Prostate gland (tissue), 2 donors: ENCODE measurements around the gene SLC37A1. TPM values are rescaled to one million over a fixed set of nuclear protein-coding genes. Genes with fewer than 3 reads are reported as not detected.

Experiments used
- DNase-seq: peaks from one replicate; pipeline ENCODE4 v3.0.0-alpha.2; 2019; ENCODE audit warnings: low spot score
- H3K27ac ChIP-seq, 2 donors: fragments of 200-600 bp; sonication (generic); 2 replicates each; pipeline ENCODE4 v1.5.1; 2017 to 2019
- H3K27me3 ChIP-seq: fragments of 200-600 bp; sonication (generic); replicated peaks from 2 replicates; pipeline ENCODE4 v1.5.1; 2019; ENCODE audit not compliant: insufficient read depth
- H3K36me3 ChIP-seq, 2 donors: fragments of 200-600 bp; sonication (generic); 1 replicate in 1 of 2; 2 replicates in 1 of 2; pipeline versions ENCODE4 v1.5.1 to v1.8.1; 2017 to 2019
- H3K4me1 ChIP-seq: fragments of 200-600 bp; sonication (generic); replicated peaks from 2 replicates; pipeline ENCODE4 v1.5.1; 2019
- H3K4me3 ChIP-seq, 2 donors: fragments of 200-600 bp; sonication (generic); 2 replicates each; pipeline ENCODE4 v1.5.1; 2017 to 2019
- H3K9me3 ChIP-seq: fragments of 200-600 bp; sonication (generic); 2 replicates; pipeline ENCODE4 v1.5.1; 2017
- CTCF ChIP-seq, 4 experiments: fragments of 200-600 bp in 2 of 4; fragments of 450-650 bp in 2 of 4; sonication (generic) in 2 of 4; IDR thresholded peaks; 1 replicate in 3 of 4; 2 replicates in 1 of 4; pipeline ENCODE4 v1.5.1; 2016 to 2019; ENCODE audit warnings: antibody characterized with exemption in 4 of 4, mild to moderate bottlenecking in 2 of 4, moderate library complexity in 2 of 4
- POLR2A ChIP-seq: fragments of 450-650 bp; IDR thresholded peaks from one replicate; pipeline ENCODE4 v1.6.1; 2016; ENCODE audit warnings: antibody characterized with exemption, mild to moderate bottlenecking
- POLR2AphosphoS5 ChIP-seq: sonication (generic); formaldehyde crosslinking; IDR thresholded peaks from one replicate; pipeline ENCODE4 v1.6.1; 2017; ENCODE audit warnings: antibody characterized with exemption
- WGBS: methylation state at CpG from one replicate; pipeline ENCODE4 v1.1.5; 2018; 5-methylcytosine and 5-hydroxymethylcytosine counted together
- intact Hi-C: fragments of 100-400 bp; cut with DNase I; formaldehyde crosslinking; loops from one replicate; pipeline ENCODE4 v1.14.2; 2022
- total RNA-seq, 2 donors: library from RNA; depleted of rRNA; stranded (reverse); fragments of >200 nt; gene quantifications; one replicate each; pipeline ENCODE4 v1.1.0, GENCODE V29; 2016

The SLC37A1 gene
- total RNA-seq, 2 donors from 2014 or later, result 44.2 to 49.6 TPM

- Histone ChIP-seq H3K9me3 (no peaks in the 10 kb centered on the region), H3K4me3 (no peak overlapping the region), H3K27ac (peak overlapping the region in 1 of 2 donors; percentile 59), H3K36me3 (no peaks in the 10 kb centered on the region), H3K27me3 (no peaks in the 10 kb centered on the region), H3K4me1 (no peaks in the 10 kb centered on the region)
- intact Hi-C loops, result no loop called here
- WGBS, result 44% methylated on average over 5 of the region's 5 CpGs
- no peak for TF ChIP-seq POLR2A
- no peak for TF ChIP-seq CTCF (IDR thresholded peaks at IDR 0.05)
- TF ChIP-seq POLR2AphosphoS5, result no peak
- DNase-seq, result no peak
Measured at GRCh38 chr21:42486531-42486930, 27.1 kb upstream of the SLC37A1 start.

- Histone ChIP-seq H3K27me3 (no peaks in the 10 kb centered on the region), H3K9me3 (no peaks in the 10 kb centered on the region), H3K4me3 (no peak overlapping the region), H3K36me3 (no peaks in the 10 kb centered on the region), H3K4me1 (no peaks in the 10 kb centered on the region), H3K27ac (no peak overlapping the region)
- no peak for DNase-seq
- WGBS, result 67% methylated on average over 2 of the region's 2 CpGs
- no peak for TF ChIP-seq POLR2AphosphoS5
- TF ChIP-seq POLR2A, result no peak
- TF ChIP-seq CTCF (IDR thresholded peaks at IDR 0.05), result no peak
- intact Hi-C loops, result no loop called here
Measured at GRCh38 chr21:42489006-42489563, 24.6 kb upstream of the SLC37A1 start.

GRCh38 chr21:42489991-42490390 lies 23.7 kb upstream of the SLC37A1 start:
- WGBS, result 88% methylated on average over 4 of the region's 4 CpGs
- H3K27me3 ChIP-seq, result no peaks in the 10 kb centered on the region
- H3K9me3 ChIP-seq, result no peaks in the 10 kb centered on the region
- TF ChIP-seq CTCF (IDR thresholded peaks at IDR 0.05) (no peak), POLR2A (no peak), POLR2AphosphoS5 (no peak)
- no peak overlapping the region for H3K27ac ChIP-seq
- H3K36me3 ChIP-seq, result no peaks in the 10 kb centered on the region
- DNase-seq, result no peak
- intact Hi-C loops, result no loop called here
- no peak overlapping the region for H3K4me3 ChIP-seq
- no peaks in the 10 kb centered on the region for H3K4me1 ChIP-seq

GRCh38 chr21:42490720-42491119 lies 22.9 kb upstream of the SLC37A1 start:
- intact Hi-C loops, result no loop called here
- H3K4me3 ChIP-seq, result no peak overlapping the region
- no peaks in the 10 kb centered on the region for H3K27me3 ChIP-seq
- H3K9me3 ChIP-seq, result no peaks in the 10 kb centered on the region
- H3K4me1 ChIP-seq, result no peaks in the 10 kb centered on the region
- H3K36me3 ChIP-seq, result no peaks in the 10 kb centered on the region
- H3K27ac ChIP-seq, result no peak overlapping the region
- DNase-seq, result no peak
- TF ChIP-seq POLR2AphosphoS5 (peak; percentile 62), POLR2A (no peak)

- Histone ChIP-seq H3K4me3 (no peak overlapping the region), H3K36me3 (no peaks in the 10 kb centered on the region), H3K9me3 (no peaks in the 10 kb centered on the region), H3K4me1 (no peaks in the 10 kb centered on the region), H3K27me3 (no peaks in the 10 kb centered on the region), H3K27ac (no peak overlapping the region)
- intact Hi-C loops, result no loop called here
- no peak for TF ChIP-seq POLR2A
- no peak for TF ChIP-seq POLR2AphosphoS5
- TF ChIP-seq CTCF (IDR thresholded peaks at IDR 0.05), result no peak
- no peak for DNase-seq
- 73% methylated on average over 1 of the region's 1 CpG for WGBS
Measured at GRCh38 chr21:42491328-42491727, 22.3 kb upstream of the SLC37A1 start.
